HG02885 (cell line): ENCODE results near the gene CCL8.

Experiments
- ATAC-seq: cut with Tn5 transposase; IDR thresholded peaks from one replicate; pipeline ENCODE4 v1.9.1; 2021; ENCODE audit warnings: mild to moderate bottlenecking; ENCODE audit not compliant: unreplicated experiment, poor library complexity

CCL8 gene

GRCh38 chr17:34319039-34319483, at the start of gene CCL8:
Gene CCL8, plus strand, starts transcription at chr17:34319435. Its CDS starts 67 bp downstream, at chr17:34319502.
- no peak for ATAC-seq

- no peak for ATAC-seq
These were observed 49.3 kb upstream of the CCL8 start, which contains the start of gene CCL7 for GRCh38 chr17:34269969-34270368. Gene CCL7, plus strand, starts transcription at chr17:34270221. Its CDS starts 70 bp downstream, at chr17:34270291.

- no peak for ATAC-seq
These were observed 43.4 kb upstream of the CCL8 start for GRCh38 chr17:34275881-34276280.

DNA sequence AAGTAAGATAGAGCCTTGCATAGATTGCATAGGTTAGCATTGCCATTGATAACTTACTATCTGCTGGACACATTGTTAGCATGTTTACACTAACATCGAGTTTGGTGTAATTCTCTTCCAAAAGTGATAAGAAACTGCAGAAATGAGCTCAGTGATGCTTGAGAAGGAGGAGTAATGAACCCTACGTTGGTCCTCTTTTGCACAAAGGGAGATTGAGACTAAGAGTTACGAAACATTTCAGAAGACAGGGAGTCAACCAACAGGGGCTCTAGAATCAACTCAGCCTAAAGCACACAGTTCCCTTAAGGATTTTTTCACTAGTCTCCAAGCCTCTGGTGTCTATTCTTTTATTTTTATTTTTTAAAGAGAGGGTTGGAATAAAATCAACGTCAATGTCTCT, 42.4 kb upstream of the CCL8 start:
- no peak for ATAC-seq

DNA sequence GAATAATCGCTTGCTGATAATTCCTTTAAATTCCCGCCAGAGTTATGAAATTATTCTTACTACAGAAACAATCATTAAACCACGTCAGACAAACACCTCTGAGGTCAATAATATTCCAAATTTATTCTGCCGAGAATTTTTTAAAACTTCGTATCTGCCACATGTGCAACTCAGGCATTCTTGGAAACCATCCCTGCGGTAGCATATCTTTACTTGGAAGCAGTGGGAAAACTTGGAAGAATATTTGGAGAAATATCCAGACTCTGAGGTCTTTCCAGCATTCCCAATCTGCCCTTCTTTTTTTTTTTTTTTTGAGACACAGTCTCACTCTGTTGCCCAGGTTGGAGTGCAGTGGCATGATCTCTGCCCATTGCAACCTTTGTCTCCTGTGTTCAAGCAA, 35.7 kb upstream of the CCL8 start:
- no peak for ATAC-seq

DNA sequence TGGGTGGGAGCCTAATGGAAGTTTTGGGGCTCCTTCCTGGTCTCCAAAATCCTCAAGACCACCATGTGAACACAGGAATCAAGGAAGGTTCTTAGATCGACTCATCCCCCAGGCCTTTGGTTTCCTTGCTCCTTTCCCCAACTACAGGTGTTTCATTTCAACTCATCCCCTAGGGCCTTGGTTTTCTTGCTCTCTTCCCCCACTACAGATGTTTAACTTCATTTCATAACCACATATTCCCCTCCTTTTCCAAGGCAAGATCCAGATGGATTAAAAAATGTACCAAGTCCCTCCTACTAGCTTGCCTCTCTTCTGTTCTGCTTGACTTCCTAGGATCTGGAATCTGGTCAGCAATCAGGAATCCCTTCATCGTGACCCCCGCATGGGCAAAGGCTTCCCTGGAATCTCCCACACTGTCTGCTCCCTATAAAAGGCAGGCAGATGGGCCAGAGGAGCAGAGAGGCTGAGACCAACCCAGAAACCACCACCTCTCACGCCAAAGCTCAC, 33.9 kb upstream of the CCL8 start, which contains the start of gene CCL11:
Gene CCL11, plus strand, starts transcription at position 457 of the 507 bp plus-strand sequence. CDS start 67 bp downstream, outside the sequence.
- no peak for ATAC-seq

GRCh38 chr17:34287875-34288274, 31.4 kb upstream of the CCL8 start:
- ATAC-seq = no peak

DNA sequence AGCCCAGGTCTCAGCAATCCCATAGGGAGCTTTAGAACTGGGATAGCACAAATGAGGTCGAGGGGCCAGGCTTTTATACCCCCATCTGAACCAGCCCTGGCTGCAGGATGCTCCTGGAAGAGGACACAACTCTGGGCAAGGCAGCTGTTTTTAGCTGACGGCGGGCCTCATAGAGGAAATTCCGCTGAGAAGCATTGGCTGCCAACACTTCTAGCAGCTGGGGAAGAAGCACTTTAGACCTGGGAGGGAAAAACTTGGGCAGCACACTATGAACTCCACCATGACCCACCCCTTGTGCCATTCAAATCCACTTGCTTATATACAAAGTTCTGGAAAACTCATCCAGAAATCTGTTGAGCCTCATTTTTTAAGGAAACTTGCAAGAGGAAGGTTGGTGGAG, 28.6 kb upstream of the CCL8 start:
- no peak for ATAC-seq

- no peak for ATAC-seq
These were observed 27.4 kb upstream of the CCL8 start for GRCh38 chr17:34291721-34292348.

GRCh38 chr17:34299027-34299426, 20.2 kb upstream of the CCL8 start:
- ATAC-seq = no peak

- ATAC-seq = no peak
These were observed 19.2 kb upstream of the CCL8 start for GRCh38 chr17:34299956-34300577.

- no peak for ATAC-seq
These were observed 18.4 kb upstream of the CCL8 start for GRCh38 chr17:34300652-34301370.

DNA sequence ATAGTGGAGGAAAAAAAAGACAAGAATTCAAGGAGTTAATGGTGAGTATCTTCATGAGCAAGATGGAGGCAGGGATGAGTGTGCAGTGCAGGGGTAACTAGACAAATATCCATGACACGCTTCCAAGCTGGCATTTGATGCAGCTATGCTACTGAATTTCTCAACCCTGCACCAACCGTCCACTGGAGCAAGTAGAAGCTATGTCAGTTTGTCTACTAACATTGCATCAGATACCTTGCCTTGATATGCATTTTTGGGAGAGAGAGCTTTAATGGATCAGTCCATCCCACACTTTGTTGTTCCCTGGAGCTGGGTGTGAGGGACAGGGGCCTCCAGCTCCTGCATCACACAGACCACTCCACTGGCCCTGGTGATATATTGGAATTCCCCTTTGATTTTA, 17.2 kb upstream of the CCL8 start:
- ATAC-seq = no peak

DNA sequence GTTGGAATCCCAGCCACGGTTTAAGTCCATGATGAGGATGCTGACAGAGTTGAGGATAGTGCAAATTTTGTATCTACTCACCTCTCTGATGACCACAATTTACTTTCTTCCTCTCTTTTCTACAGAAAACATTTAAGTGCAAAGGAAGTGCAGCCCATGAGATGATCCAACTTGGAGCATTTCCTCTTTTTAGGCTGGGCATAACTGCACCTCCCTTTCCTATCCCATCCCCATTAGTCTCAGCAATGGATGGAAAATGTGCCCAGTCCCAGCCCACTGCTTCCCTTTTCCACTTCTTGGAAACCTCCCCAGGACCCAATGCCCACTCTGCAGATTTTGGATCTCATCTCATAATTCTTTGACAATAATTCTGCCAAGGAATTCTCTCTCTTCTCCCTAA, 16.6 kb upstream of the CCL8 start:
- no peak for ATAC-seq

DNA sequence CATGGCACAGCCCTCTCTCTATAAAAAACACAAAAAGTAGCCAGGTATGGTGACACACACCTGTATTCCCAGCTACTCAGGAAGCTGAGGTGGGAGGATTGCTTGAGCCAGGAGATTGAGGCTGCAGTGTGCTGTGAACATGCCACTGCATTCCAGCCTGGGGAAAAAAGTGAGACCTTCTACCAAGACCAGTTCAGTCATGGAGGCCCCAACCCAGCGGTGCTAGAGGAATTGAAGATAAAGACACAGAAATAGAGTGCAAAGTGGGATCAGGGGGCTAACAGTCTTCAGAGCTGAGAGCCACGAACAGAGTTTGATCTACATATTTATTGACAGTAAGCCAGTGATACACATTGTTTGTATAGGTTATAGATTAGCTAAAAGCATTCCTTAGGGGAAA, 15.6 kb upstream of the CCL8 start:
- ATAC-seq = no peak

DNA sequence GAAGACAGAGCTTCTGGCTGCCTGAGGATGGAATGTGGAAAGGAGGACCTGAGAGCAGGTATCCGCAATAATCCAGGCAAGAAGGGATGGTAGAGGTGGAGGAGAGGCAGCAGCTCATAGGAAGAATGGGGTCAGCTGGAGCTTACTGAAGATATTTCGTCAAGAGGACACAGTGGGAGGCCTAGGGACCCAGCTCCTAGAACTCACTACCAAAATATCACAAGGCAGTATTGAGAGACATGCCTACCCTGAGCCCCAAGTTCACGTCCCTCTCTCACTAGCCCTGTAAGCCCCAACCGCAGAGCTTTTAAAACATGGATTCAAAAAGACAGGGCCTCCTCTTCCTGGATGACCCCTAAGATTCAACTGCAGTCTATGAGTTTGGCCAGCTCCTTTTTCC, 14.2 kb upstream of the CCL8 start:
- no peak for ATAC-seq

GRCh38 chr17:34305606-34306005, 13.6 kb upstream of the CCL8 start:
- no peak for ATAC-seq

- no peak for ATAC-seq
These were observed 12.8 kb upstream of the CCL8 start for GRCh38 chr17:34306466-34306865.

DNA sequence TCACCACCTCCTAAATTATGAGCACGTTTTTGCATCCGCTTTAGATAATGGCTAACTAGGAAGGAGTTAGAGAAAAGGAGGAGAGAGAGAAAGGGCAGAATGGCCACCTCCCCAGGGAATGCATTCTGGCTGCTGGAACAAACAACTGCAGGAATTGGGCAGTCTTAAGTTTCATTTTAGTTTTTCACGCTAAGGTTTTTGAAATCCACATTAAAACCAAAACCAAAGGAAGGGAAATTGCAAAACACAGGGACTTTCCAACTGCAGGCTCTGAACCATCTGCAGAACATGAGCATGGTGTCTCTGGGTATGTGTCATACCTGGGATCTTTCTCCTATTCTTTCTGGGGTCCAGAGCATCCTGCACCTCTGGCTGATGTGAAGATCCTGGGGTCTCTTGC, 12.1 kb upstream of the CCL8 start:
- ATAC-seq = no peak

GRCh38 chr17:34308371-34308770, 10.9 kb upstream of the CCL8 start:
- ATAC-seq = no peak

GRCh38 chr17:34311291-34311690, 7.9 kb upstream of the CCL8 start:
- no peak for ATAC-seq
